GM18873 (cell line): Measurements from ENCODE around the gene EEF1A1.
"Not testable (repeated sequence)": the region's sequence is repeated elsewhere in the genome, so short reads cannot be mapped to it uniquely, and the experiment has no call there.

ENCODE experiments used
- ATAC-seq: cut with Tn5 transposase; IDR thresholded peaks from one replicate; pipeline ENCODE4 v1.9.1; 2021; ENCODE audit warnings: mild to moderate bottlenecking, moderate library complexity, moderate number of reproducible peaks; ENCODE audit not compliant: unreplicated experiment, low FRiP score

The EEF1A1 gene

GRCh38 chr6:73520688-73521350, at the start of gene EEF1A1:
Gene EEF1A1, minus strand, starts transcription at chr6:73521032. Its CDS starts 1,006 bp downstream, at chr6:73520026.
- peak; percentile 60 for ATAC-seq

GRCh38 chr6:73569121-73569520, 48.3 kb upstream of the EEF1A1 start:
- no peak for ATAC-seq

- ATAC-seq, result no peak
Measured at GRCh38 chr6:73566954-73567591, 46.2 kb upstream of the EEF1A1 start.

GRCh38 chr6:73566486-73566871, 45.6 kb upstream of the EEF1A1 start:
- ATAC-seq, result not testable (repeated sequence)

GRCh38 chr6:73565767-73566485, 45.1 kb upstream of the EEF1A1 start:
- no peak for ATAC-seq

GRCh38 chr6:73564578-73565345, 43.9 kb upstream of the EEF1A1 start:
- no peak for ATAC-seq

GRCh38 chr6:73562558-73562957, 41.7 kb upstream of the EEF1A1 start:
- no peak for ATAC-seq

GRCh38 chr6:73560853-73561407, 40.1 kb upstream of the EEF1A1 start:
- peak; percentile 65 for ATAC-seq

- ATAC-seq, result peak; percentile 31
Measured at GRCh38 chr6:73560182-73560732, 39.4 kb upstream of the EEF1A1 start.

GRCh38 chr6:73559399-73559794, 38.6 kb upstream of the EEF1A1 start:
- ATAC-seq, result not testable (repeated sequence)

GRCh38 chr6:73558624-73559398, 38.0 kb upstream of the EEF1A1 start:
- no peak for ATAC-seq

- no peak for ATAC-seq
Measured at GRCh38 chr6:73556836-73557235, 36.0 kb upstream of the EEF1A1 start.

GRCh38 chr6:73555380-73555949, 34.6 kb upstream of the EEF1A1 start:
- ATAC-seq, result not testable (repeated sequence)

GRCh38 chr6:73551115-73551514, 30.3 kb upstream of the EEF1A1 start:
- not testable (repeated sequence) for ATAC-seq

- ATAC-seq, result no peak
Measured at GRCh38 chr6:73548458-73549446, 27.9 kb upstream of the EEF1A1 start.

- ATAC-seq, result no peak
Measured at GRCh38 chr6:73547036-73547435, 26.2 kb upstream of the EEF1A1 start.

- no peak for ATAC-seq
Measured at GRCh38 chr6:73542891-73543290, 22.1 kb upstream of the EEF1A1 start.

GRCh38 chr6:73542481-73542880, 21.6 kb upstream of the EEF1A1 start:
- ATAC-seq, result not testable (repeated sequence)
